Measurements from ENCODE around the gene MS4A8. TPM values are rescaled to one million over a fixed set of nuclear protein-coding genes. Genes with fewer than 3 reads are reported as not detected.

Gene MS4A8
- total RNA-seq, 1 donor from 2014 or later = not detected

- intact Hi-C loops (cut with DNase I) = no loop called here
- DNase-seq (ENCODE audit: low spot score in 2 of 2) = no peak
- TF ChIP-seq CTCF (IDR thresholded peaks at IDR 0.05) = no peak
- no peaks in the 10 kb centered on the region for H3K4me1 ChIP-seq
- no peak overlapping the region for H3K4me3 ChIP-seq
- H3K27ac ChIP-seq = no peak overlapping the region
- no peaks in the 10 kb centered on the region for H3K27me3 ChIP-seq
- H3K9me3 ChIP-seq = no peaks in the 10 kb centered on the region
- no peaks in the 10 kb centered on the region for H3K36me3 ChIP-seq
Observed at GRCh38 chr11:60743058-60743457, 43.6 kb downstream of the MS4A8 start.

DNA sequence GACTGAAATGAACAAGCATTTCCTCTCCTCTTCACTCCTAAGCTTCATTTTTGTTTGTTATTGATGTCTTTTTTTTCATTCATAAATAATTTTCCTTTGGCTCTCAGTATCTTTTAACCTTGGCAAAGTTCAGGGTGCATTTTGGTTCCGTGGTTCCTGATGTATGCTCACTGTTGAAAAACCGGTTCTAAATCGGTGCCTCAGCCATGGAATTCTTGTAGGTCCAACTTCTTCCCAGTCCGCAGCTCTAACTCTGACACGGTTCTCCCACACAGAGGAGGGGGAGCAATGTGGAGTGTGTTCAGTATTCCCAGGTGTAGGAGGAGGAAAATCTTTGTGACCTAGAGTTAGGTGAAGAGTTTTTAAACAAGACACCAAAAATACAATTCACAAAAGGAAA is 44.7 kb downstream of the MS4A8 start:
- intact Hi-C loops (cut with DNase I) = no loop called here
- no peak overlapping the region for H3K27ac ChIP-seq

GRCh38 chr11:60747359-60747873 is 48.0 kb downstream of the MS4A8 start:
- Histone ChIP-seq H3K27ac (no peak overlapping the region), H3K4me3 (no peak overlapping the region), H3K36me3 (no peaks in the 10 kb centered on the region), H3K9me3 (no peaks in the 10 kb centered on the region), H3K4me1 (no peaks in the 10 kb centered on the region), H3K27me3 (no peaks in the 10 kb centered on the region)
- intact Hi-C loops (cut with DNase I) = no loop called here
- TF ChIP-seq CTCF (IDR thresholded peaks at IDR 0.05) = no peak
- DNase-seq (ENCODE audit: low spot score in 2 of 2) = no peak

More for the DNA sequence above, 44.7 kb downstream of the MS4A8 start:
- no peaks in the 10 kb centered on the region for H3K27me3 ChIP-seq
- no peaks in the 10 kb centered on the region for H3K4me1 ChIP-seq
- no peak for DNase-seq (ENCODE audit: low spot score in 2 of 2)
- TF ChIP-seq CTCF (IDR thresholded peaks at IDR 0.05) = no peak
- no peaks in the 10 kb centered on the region for H3K36me3 ChIP-seq
- H3K9me3 ChIP-seq = no peaks in the 10 kb centered on the region
- no peak overlapping the region for H3K4me3 ChIP-seq

GRCh38 chr11:60748225-60748624 is 48.8 kb downstream of the MS4A8 start:
- Histone ChIP-seq H3K27ac (no peak overlapping the region), H3K4me1 (no peaks in the 10 kb centered on the region), H3K4me3 (no peak overlapping the region), H3K9me3 (no peaks in the 10 kb centered on the region), H3K27me3 (no peaks in the 10 kb centered on the region), H3K36me3 (no peaks in the 10 kb centered on the region)
- TF ChIP-seq CTCF (IDR thresholded peaks at IDR 0.05) = no peak
- intact Hi-C loops (cut with DNase I) = no loop called here
- DNase-seq (ENCODE audit: low spot score in 2 of 2) = no peak

DNA sequence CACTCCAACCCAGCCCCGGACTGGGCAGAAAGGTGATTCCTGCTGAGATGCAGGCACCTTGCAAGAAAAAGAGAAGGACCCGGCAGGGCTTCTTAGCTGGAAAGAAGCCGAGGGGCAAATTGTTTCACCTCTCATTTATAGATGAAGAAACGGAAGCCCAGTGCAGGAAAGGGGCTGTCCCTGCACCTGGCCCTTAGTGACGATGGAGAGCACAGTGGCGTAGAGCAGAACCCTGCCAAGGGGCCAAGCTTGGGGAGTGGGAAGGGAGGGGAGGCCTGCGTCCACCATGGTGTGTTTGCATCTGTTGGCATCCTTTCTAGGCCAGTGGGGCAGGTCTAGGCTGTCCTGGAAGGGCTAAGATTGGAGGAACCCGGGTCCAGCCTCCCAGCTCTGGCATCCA is 49.4 kb downstream of the MS4A8 start:
- Histone ChIP-seq H3K4me1 (no peaks in the 10 kb centered on the region), H3K9me3 (no peaks in the 10 kb centered on the region), H3K36me3 (no peaks in the 10 kb centered on the region), H3K4me3 (no peak overlapping the region), H3K27ac (no peak overlapping the region), H3K27me3 (no peaks in the 10 kb centered on the region)
- no peak for TF ChIP-seq CTCF (IDR thresholded peaks at IDR 0.05)
- intact Hi-C loops (cut with DNase I) = no loop called here
- DNase-seq (ENCODE audit: low spot score in 2 of 2) = no peak

DNA sequence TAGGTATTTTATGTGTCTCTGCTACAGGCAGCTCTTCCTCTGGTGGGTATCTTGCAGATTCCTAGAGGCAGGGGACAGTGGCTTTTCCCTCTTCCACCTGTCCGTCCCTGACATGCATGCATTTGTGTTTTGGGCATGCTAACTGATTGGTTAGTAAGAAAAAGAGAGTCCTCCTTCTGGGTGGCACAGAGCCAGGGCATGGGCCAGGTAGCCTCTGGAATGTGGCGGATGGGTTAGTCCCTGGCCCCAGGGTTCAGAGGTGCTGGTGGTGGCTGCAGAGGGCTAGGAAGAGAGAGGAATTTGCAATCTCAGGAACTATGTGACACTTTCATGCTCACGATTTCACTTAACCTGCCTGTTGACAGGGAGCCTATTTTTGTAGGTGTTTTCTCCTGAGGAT is 51.5 kb downstream of the MS4A8 start:
- intact Hi-C loops (cut with DNase I) = no loop called here
- Histone ChIP-seq H3K27ac (no peak overlapping the region), H3K9me3 (no peaks in the 10 kb centered on the region), H3K4me3 (no peak overlapping the region), H3K36me3 (no peaks in the 10 kb centered on the region), H3K4me1 (no peaks in the 10 kb centered on the region), H3K27me3 (no peaks in the 10 kb centered on the region)
- no peak for TF ChIP-seq CTCF (IDR thresholded peaks at IDR 0.05)
- DNase-seq (ENCODE audit: low spot score in 2 of 2) = no peak

Data from ascending aorta (tissue), 2 donors.